HepG2 (cell line): ENCODE data around the gene ILKAP. TPM values are rescaled to one million over a fixed set of nuclear protein-coding genes. Genes with fewer than 3 reads are reported as not detected.
A peak's percentile ranks its signal among the peaks of the same experiment; 100 is the strongest.

ENCODE experiments used
- ADNP ChIP-seq: sonication (generic); formaldehyde crosslinking; IDR thresholded peaks from 2 replicates; pipeline ENCODE4 v1.4.0; 2020; ENCODE audit warnings: missing genetic modification reagents
- AGO1 ChIP-seq: fragments of 200-400 bp; formaldehyde crosslinking; IDR thresholded peaks from 2 replicates; pipeline ENCODE4 v1.6.1; 2017; ENCODE audit warnings: mild to moderate bottlenecking, low read depth, low read length, moderate library complexity; ENCODE audit not compliant: poor library complexity, severe bottlenecking
- FOSL2 ChIP-seq: sonication (generic); formaldehyde crosslinking; IDR thresholded peaks from 2 replicates; pipeline ENCODE4 v1.4.0; 2020; ENCODE audit warnings: missing genetic modification reagents
- FOXO1 ChIP-seq: sonication (generic); formaldehyde crosslinking; IDR thresholded peaks from 2 replicates; pipeline ENCODE4 v1.4.0; 2020; ENCODE audit warnings: missing genetic modification reagents
- MAZ ChIP-seq, 2 experiments: sonication (generic) in 1 of 2; formaldehyde crosslinking in 1 of 2; IDR thresholded peaks; 2 replicates each; pipeline versions ENCODE4 v1.5.0 to v1.6.1; 2012 to 2020; ENCODE audit warnings: low read depth in 2 of 2, mild to moderate bottlenecking in 2 of 2, borderline replicate concordance in 1 of 2, improper control_type of control experiment in 1 of 2, low read length in 1 of 2, missing genetic modification reagents in 1 of 2, moderate library complexity in 1 of 2
- MIER2 ChIP-seq: IDR thresholded peaks from 2 replicates; pipeline ENCODE4 v1.6.1; 2016; ENCODE audit warnings: missing biosample characterization, missing genetic modification reagents
- PCBP2 ChIP-seq: fragments of 200-400 bp; formaldehyde crosslinking; optimal IDR thresholded peaks from 2 replicates; pipeline ENCODE3; 2018; ENCODE audit warnings: low read length, low read depth; ENCODE audit not compliant: poor library complexity, severe bottlenecking
- PHF8 ChIP-seq: sonication (generic); formaldehyde crosslinking; IDR thresholded peaks from 2 replicates; pipeline ENCODE4 v1.5.0; 2020; ENCODE audit warnings: missing genetic modification reagents
- RAD21 ChIP-seq: fragments of 450-650 bp; formaldehyde crosslinking; IDR thresholded peaks from 2 replicates; pipeline ENCODE4 v1.5.0; 2020; ENCODE audit warnings: mild to moderate bottlenecking
- RARA ChIP-seq: IDR thresholded peaks from 2 replicates; pipeline ENCODE4 v1.6.1; 2016; ENCODE audit warnings: missing genetic modification reagents, missing compliant biosample characterization
- RORA ChIP-seq: sonication (generic); formaldehyde crosslinking; IDR thresholded peaks from 2 replicates; pipeline ENCODE4 v1.5.0; 2020; ENCODE audit warnings: mild to moderate bottlenecking, missing genetic modification reagents, moderate library complexity
- TOE1 ChIP-seq: sonication (generic); formaldehyde crosslinking; IDR thresholded peaks from 2 replicates; pipeline ENCODE4 v1.4.0; 2020; ENCODE audit warnings: mild to moderate bottlenecking, missing genetic modification reagents
- U2AF2 ChIP-seq: fragments of 200-400 bp; formaldehyde crosslinking; IDR thresholded peaks from 2 replicates; pipeline ENCODE4 v1.6.1; 2017; ENCODE audit warnings: low read depth, mild to moderate bottlenecking, low read length
- ZNF253 ChIP-seq: sonication (generic); formaldehyde crosslinking; IDR thresholded peaks from 2 replicates; pipeline ENCODE4 v1.8.0; 2022; ENCODE audit warnings: mild to moderate bottlenecking, missing genetic modification reagents, borderline replicate concordance
- ZNF260 ChIP-seq: sonication (generic); formaldehyde crosslinking; IDR thresholded peaks from 2 replicates; pipeline ENCODE4 v1.4.0; 2020; ENCODE audit warnings: missing genetic modification reagents, low read depth, mild to moderate bottlenecking, borderline replicate concordance
- ZNF441 ChIP-seq: sonication (generic); formaldehyde crosslinking; IDR thresholded peaks from 2 replicates; pipeline ENCODE4 v1.7.0; 2021; ENCODE audit warnings: missing genetic modification reagents, borderline replicate concordance
- ZNF776 ChIP-seq: sonication (generic); formaldehyde crosslinking; IDR thresholded peaks from 2 replicates; pipeline ENCODE4 v1.4.0; 2020; ENCODE audit warnings: mild to moderate bottlenecking, missing genetic modification reagents
- polyA plus RNA-seq, 8 experiments: library from polyadenylated mRNA; depleted of rRNA in 3 of 8; stranded (reverse) in 7 of 8; unstranded in 1 of 8; fragments of >200 nt; fragmentation: Illumina TruSeq in 4 of 8; extraction: Trizol in 4 of 8; gene quantifications; 2 replicates each; pipeline versions ENCODE4 v1.2.1 to v1.2.3, GENCODE V29; 2011 to 2016; ENCODE audit warnings: low read depth in 4 of 8, missing spikeins in 1 of 8, mixed read lengths in 1 of 8; ENCODE audit not compliant: insufficient read depth in 1 of 8
- total RNA-seq, 5 experiments: library from RNA; depleted of rRNA; stranded (reverse); fragments of >200 nt; fragmentation: Illumina TruSeq; extraction: Trizol; gene quantifications; 2 replicates each; pipeline ENCODE4 v1.2.3, GENCODE V29; 2016; ENCODE audit warnings: low read depth in 1 of 5
- TF ChIP-seq, protein P1 (sequence below): sonication (generic); formaldehyde crosslinking; IDR thresholded peaks from 2 replicates; pipeline ENCODE4 v1.5.0; 2020; ENCODE audit warnings: mild to moderate bottlenecking, missing genetic modification reagents, borderline replicate concordance
- TF ChIP-seq, protein P2 (sequence below): sonication (generic); formaldehyde crosslinking; conservative IDR thresholded peaks from 2 replicates; pipeline ENCODE4 v1.4.0; 2020; ENCODE audit warnings: missing genetic modification reagents
- TF ChIP-seq, protein P3 (sequence below): sonication (generic); formaldehyde crosslinking; IDR thresholded peaks from 2 replicates; pipeline ENCODE4 v1.4.0; 2020; ENCODE audit warnings: low read depth, mild to moderate bottlenecking, missing genetic modification reagents
- TF ChIP-seq, protein P4 (sequence below): sonication (generic); formaldehyde crosslinking; IDR thresholded peaks from 2 replicates; pipeline ENCODE4 v1.5.0; 2020; ENCODE audit warnings: missing genetic modification reagents, mild to moderate bottlenecking, borderline replicate concordance
- TF ChIP-seq, protein P5 (sequence below): sonication (generic); formaldehyde crosslinking; IDR thresholded peaks from 2 replicates; pipeline ENCODE4 v1.9.0; 2021; ENCODE audit warnings: missing genetic modification reagents, borderline replicate concordance

Gene ILKAP
- total and polyA plus RNA-seq, 2 of the 13 experiments (the other 11 are each of a cell fraction or from before 2014, with no cell fraction given), result 29.6 to 33.1 TPM

DNA sequence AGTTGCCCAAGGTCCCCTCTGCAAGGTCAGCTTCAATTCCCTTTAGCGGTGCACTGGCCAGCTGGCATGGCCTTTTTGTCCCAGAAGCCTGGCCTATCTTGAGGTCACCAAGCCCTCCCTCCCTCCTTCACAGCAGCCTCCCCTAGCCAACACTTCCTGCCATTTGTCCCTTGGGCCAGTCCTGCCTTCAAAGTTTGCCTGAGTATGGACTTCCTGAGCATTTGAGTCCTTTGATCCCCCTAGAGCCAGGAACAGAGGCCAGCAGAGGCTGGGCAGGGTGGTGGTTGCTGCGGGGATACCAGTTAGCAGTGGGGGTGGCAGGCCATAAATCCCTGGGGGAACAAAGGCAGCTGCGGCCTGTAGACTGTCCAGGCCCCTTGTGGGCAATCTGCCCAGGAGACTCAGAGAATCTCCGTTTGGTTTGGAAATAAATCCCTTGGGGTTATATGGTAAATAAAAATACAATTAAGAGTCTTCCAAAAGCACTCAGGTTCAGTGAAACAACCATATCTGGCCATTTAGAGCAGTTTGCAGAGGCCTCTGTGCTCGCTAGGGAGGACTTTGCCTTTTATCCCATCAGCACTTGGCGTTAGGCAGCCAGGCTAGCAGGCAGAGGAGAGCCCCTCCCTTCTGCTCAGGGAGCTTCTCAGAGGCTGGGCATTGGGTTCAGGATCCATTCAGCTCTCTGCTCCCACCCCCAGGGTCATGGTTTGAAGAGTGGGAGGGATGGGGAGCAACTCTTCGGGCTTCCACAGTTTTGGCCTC lies 39.4 kb upstream of the ILKAP start (continued):
- TF ChIP-seq, protein P1, sequence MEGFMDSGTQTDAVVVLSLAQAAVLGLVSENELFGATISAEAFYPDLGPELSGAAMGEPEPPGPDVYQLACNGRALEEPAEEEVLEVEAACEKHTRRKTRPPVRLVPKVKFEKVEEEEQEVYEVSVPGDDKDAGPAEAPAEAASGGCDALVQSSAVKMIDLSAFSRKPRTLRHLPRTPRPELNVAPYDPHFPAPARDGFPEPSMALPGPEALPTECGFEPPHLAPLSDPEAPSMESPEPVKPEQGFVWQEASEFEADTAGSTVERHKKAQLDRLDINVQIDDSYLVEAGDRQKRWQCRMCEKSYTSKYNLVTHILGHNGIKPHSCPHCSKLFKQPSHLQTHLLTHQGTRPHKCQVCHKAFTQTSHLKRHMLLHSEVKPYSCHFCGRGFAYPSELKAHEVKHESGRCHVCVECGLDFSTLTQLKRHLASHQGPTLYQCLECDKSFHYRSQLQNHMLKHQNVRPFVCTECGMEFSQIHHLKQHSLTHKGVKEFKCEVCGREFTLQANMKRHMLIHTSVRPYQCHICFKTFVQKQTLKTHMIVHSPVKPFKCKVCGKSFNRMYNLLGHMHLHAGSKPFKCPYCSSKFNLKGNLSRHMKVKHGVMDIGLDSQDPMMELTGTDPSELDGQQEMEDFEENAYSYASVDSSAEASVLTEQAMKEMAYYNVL (CRISPR knock-in tag), result no peak
- TF ChIP-seq PCBP2 (no peak), FOSL2 (no peak), TOE1 (CRISPR knock-in tag) (no peak), ADNP (peak; percentile 62; the same call in 1 of the 2 replicates), RORA (CRISPR knock-in tag) (no peak), ZNF776 (CRISPR knock-in tag) (no peak), RAD21 (no peak), PHF8 (CRISPR knock-in tag) (peak; percentile 55; the same call in 1 of the 2 replicates), U2AF2 (0 out of 2 replicates have a peak, but pooled peaks have one; percentile 12), ZNF441 (CRISPR knock-in tag) (no peak), MIER2 (no peak), FOXO1 (CRISPR knock-in tag) (no peak), AGO1 (no peak), RARA (CRISPR knock-in tag) (no peak; the same call in 1 of the 2 replicates), ZNF253 (CRISPR knock-in tag) (no peak), MAZ (IDR thresholded peaks at IDR 0.05; ENCODE audit: borderline replicate concordance, low read depth, low read length) (no peak), MAZ (CRISPR knock-in tag; IDR thresholded peaks at IDR 0.05; ENCODE audit: low read depth) (0 out of 2 replicates have a peak, but pooled peaks have one; percentile 14), ZNF260 (CRISPR knock-in tag) (no peak)
- TF ChIP-seq, protein P2, sequence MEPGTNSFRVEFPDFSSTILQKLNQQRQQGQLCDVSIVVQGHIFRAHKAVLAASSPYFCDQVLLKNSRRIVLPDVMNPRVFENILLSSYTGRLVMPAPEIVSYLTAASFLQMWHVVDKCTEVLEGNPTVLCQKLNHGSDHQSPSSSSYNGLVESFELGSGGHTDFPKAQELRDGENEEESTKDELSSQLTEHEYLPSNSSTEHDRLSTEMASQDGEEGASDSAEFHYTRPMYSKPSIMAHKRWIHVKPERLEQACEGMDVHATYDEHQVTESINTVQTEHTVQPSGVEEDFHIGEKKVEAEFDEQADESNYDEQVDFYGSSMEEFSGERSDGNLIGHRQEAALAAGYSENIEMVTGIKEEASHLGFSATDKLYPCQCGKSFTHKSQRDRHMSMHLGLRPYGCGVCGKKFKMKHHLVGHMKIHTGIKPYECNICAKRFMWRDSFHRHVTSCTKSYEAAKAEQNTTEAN (CRISPR knock-in tag), result no peak
- TF ChIP-seq, protein P3, sequence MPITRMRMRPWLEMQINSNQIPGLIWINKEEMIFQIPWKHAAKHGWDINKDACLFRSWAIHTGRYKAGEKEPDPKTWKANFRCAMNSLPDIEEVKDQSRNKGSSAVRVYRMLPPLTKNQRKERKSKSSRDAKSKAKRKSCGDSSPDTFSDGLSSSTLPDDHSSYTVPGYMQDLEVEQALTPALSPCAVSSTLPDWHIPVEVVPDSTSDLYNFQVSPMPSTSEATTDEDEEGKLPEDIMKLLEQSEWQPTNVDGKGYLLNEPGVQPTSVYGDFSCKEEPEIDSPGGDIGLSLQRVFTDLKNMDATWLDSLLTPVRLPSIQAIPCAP (CRISPR knock-in tag), result no peak
- TF ChIP-seq, protein P4, sequence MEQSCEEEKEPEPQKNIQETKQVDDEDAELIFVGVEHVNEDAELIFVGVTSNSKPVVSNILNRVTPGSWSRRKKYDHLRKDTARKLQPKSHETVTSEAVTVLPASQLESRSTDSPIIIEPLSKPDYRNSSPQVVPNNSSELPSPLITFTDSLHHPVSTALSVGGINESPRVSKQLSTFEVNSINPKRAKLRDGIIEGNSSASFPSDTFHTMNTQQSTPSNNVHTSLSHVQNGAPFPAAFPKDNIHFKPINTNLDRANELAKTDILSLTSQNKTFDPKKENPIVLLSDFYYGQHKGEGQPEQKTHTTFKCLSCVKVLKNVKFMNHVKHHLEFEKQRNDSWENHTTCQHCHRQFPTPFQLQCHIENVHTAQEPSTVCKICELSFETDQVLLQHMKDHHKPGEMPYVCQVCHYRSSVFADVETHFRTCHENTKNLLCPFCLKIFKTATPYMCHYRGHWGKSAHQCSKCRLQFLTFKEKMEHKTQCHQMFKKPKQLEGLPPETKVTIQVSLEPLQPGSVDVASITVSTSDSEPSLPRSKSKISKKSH (CRISPR knock-in tag), result peak; percentile 88; the same call in 1 of the 2 replicates
- TF ChIP-seq, protein P5, sequence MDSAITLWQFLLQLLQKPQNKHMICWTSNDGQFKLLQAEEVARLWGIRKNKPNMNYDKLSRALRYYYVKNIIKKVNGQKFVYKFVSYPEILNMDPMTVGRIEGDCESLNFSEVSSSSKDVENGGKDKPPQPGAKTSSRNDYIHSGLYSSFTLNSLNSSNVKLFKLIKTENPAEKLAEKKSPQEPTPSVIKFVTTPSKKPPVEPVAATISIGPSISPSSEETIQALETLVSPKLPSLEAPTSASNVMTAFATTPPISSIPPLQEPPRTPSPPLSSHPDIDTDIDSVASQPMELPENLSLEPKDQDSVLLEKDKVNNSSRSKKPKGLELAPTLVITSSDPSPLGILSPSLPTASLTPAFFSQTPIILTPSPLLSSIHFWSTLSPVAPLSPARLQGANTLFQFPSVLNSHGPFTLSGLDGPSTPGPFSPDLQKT (CRISPR knock-in tag), result no peak
